NCI-H128 (cell line): Measurements from ENCODE around the gene FGGY.
"Not testable (repeated sequence)": the region's sequence is repeated elsewhere in the genome, so short reads cannot be mapped to it uniquely, and the experiment has no call there.

Experiments
- DNase-seq: peaks from one replicate; lab custom pipeline; 2025; ENCODE audit not compliant: unreplicated experiment; lab: John Stamatoyannopoulos, UW

The FGGY gene

GRCh38 chr1:59296358-59297256 lies at the start of gene FGGY:
Gene FGGY (plus strand): TSS chr1:59297094. CDS start chr1:59321550, 24,456 bp downstream.
- peak; percentile 90 for DNase-seq

GRCh38 chr1:59248758-59249157 lies 48.1 kb upstream of the FGGY start:
- no peak for DNase-seq

GRCh38 chr1:59249396-59250137 lies 47.3 kb upstream of the FGGY start:
- DNase-seq: no peak

GRCh38 chr1:59251061-59251460 lies 45.8 kb upstream of the FGGY start:
- DNase-seq: not testable (repeated sequence)

GRCh38 chr1:59256429-59256828 lies 40.5 kb upstream of the FGGY start:
- not testable (repeated sequence) for DNase-seq

- DNase-seq: no peak
These were observed 38.4 kb upstream of the FGGY start for GRCh38 chr1:59258412-59259032.

GRCh38 chr1:59261537-59261936 lies 35.4 kb upstream of the FGGY start:
- no peak for DNase-seq

- DNase-seq: no peak
These were observed 34.3 kb upstream of the FGGY start for GRCh38 chr1:59262631-59263030.

- no peak for DNase-seq
These were observed 33.8 kb upstream of the FGGY start for GRCh38 chr1:59263111-59263510.

GRCh38 chr1:59265622-59266021 lies 31.3 kb upstream of the FGGY start:
- DNase-seq: no peak

- no peak for DNase-seq
These were observed 30.5 kb upstream of the FGGY start for GRCh38 chr1:59266180-59266926.

- no peak for DNase-seq
These were observed 30.0 kb upstream of the FGGY start for GRCh38 chr1:59266927-59267293.

- no peak for DNase-seq
These were observed 28.5 kb upstream of the FGGY start for GRCh38 chr1:59268406-59268805.

GRCh38 chr1:59271561-59272260 lies 25.2 kb upstream of the FGGY start:
- no peak for DNase-seq

GRCh38 chr1:59272507-59272906 lies 24.4 kb upstream of the FGGY start:
- DNase-seq: no peak

GRCh38 chr1:59276439-59276851 lies 20.4 kb upstream of the FGGY start:
- DNase-seq: no peak

GRCh38 chr1:59278780-59279354 lies 18.0 kb upstream of the FGGY start:
- DNase-seq: no peak

GRCh38 chr1:59279645-59280044 lies 17.2 kb upstream of the FGGY start:
- DNase-seq: no peak

- DNase-seq: no peak
These were observed 13.9 kb upstream of the FGGY start for GRCh38 chr1:59282951-59283350.

- no peak for DNase-seq
These were observed 11.2 kb upstream of the FGGY start for GRCh38 chr1:59285691-59286090.
